Epithelial cell of proximal tubule (primary cell): ENCODE data around the gene CCNT1. TPM values are rescaled to one million over a fixed set of nuclear protein-coding genes. Genes with fewer than 3 reads are reported as not detected.
"Not testable (repeated sequence)": the region's sequence is repeated elsewhere in the genome, so short reads cannot be mapped to it uniquely, and the experiment has no call there.

ENCODE experiments used
- DNase-seq: peaks from one replicate; pipeline ENCODE4 v3.0.0-alpha.2; 2011; ENCODE audit warnings: low read depth
- H3K4me3 ChIP-seq: 2 replicates; pipeline ENCODE4 v1.5.1; 2011; ENCODE audit warnings: low read depth, mild to moderate bottlenecking, low read length
- total RNA-seq: library from RNA; depleted of rRNA; stranded (reverse); fragments of >200 nt; gene quantifications from 2 replicates; pipeline ENCODE4 v1.2.3, GENCODE V29; 2015
- TF ChIP-seq, protein P1 (sequence below): conservative IDR thresholded peaks from 2 replicates; pipeline ENCODE4 v1.5.1; 2012; ENCODE audit warnings: low read depth, mild to moderate bottlenecking, low read length

CCNT1 gene
- total RNA-seq, 1 donor from 2014 or later, result 15.9 TPM

DNA sequence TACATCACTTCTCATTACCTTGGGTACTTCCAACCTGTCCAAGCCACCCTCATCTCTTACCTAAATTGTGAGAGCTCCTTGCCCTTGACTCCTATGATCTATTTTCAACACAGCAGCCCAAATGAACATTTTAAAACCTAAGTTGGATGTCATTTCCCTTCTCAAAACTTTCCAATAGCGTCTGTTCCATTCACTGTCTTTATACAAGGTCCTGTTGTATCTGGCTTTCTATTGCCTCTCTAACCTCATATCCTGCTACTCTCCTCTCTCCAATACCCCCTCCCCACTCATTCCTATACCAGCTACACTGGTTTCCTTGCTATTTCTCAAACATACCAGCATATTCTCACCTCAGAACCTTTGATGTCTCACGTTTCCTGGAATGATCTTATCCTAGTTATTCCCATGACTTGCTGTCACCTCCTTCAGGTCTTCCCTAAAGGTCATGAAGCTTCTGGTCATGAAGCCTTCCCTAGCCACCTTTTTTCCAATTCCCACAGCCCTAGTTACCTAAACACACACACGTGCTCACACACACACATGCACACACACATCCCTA lies 30.4 kb downstream of the CCNT1 start:
- no peak overlapping the region for H3K4me3 ChIP-seq
- TF ChIP-seq, protein P1, sequence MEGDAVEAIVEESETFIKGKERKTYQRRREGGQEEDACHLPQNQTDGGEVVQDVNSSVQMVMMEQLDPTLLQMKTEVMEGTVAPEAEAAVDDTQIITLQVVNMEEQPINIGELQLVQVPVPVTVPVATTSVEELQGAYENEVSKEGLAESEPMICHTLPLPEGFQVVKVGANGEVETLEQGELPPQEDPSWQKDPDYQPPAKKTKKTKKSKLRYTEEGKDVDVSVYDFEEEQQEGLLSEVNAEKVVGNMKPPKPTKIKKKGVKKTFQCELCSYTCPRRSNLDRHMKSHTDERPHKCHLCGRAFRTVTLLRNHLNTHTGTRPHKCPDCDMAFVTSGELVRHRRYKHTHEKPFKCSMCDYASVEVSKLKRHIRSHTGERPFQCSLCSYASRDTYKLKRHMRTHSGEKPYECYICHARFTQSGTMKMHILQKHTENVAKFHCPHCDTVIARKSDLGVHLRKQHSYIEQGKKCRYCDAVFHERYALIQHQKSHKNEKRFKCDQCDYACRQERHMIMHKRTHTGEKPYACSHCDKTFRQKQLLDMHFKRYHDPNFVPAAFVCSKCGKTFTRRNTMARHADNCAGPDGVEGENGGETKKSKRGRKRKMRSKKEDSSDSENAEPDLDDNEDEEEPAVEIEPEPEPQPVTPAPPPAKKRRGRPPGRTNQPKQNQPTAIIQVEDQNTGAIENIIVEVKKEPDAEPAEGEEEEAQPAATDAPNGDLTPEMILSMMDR, result no peak
- no peak for DNase-seq

DNA sequence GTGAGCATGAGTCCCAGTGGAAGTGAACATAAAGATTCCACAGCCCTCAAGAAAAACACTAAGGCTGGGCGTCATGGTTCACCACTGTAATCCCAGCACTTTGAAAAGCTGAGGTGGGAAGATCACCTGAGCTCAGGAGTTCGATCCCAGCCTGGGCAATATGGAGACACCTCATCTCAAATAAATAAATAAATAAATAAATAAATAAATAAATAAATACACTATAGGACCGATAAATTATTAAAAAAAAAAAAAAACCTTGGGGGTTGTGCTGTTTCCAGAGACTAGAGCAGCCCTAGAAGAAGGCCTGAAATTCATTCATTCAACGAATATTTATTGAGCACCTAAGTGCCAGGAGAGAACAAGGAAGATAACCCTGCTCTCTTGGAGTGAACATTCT lies 33.0 kb downstream of the CCNT1 start:
- no peak overlapping the region for H3K4me3 ChIP-seq
- TF ChIP-seq, protein P1, result no peak
- no peak for DNase-seq

DNA sequence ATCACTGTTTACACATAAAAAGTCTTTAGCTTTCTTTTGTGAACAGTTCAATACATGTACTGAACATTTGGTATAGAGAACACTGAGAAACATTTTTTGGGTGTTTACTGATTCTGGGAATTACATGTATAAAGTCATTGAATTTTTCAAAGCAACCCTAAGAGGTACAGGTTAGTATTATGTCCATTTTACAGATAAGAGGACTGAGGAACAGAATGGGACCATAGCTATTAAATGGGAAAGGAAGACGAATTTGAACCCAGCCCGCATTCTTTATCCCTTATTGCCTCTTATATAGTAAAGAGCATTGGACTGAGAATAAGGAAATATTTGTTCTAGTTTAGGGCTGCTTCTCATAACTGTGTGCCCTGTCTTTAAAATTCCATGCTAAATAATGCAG lies 33.6 kb downstream of the CCNT1 start:
- H3K4me3 ChIP-seq, result peak overlapping the region; percentile 80
- TF ChIP-seq, protein P1, result no peak
- DNase-seq, result no peak

DNA sequence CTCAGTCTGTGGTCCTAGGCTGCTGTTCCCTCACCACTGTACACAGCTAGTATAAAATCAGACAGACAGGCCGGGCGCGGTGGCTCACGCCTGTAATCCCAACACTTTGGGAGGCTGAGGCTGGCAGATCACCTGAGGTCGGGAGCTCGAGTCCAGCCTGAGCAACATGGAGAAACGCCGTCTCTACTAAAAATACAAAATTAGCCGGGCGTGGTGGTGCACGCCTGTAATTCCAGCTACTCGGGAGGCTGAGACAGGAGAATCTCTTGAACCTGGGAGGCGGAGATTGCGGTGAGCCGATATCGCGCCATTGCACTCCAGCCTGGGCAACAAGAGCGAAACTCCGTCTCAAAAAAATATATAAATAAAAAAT lies 34.0 kb downstream of the CCNT1 start:
- peak overlapping the region; percentile 80 for H3K4me3 ChIP-seq
- DNase-seq, result not testable (repeated sequence)

DNA sequence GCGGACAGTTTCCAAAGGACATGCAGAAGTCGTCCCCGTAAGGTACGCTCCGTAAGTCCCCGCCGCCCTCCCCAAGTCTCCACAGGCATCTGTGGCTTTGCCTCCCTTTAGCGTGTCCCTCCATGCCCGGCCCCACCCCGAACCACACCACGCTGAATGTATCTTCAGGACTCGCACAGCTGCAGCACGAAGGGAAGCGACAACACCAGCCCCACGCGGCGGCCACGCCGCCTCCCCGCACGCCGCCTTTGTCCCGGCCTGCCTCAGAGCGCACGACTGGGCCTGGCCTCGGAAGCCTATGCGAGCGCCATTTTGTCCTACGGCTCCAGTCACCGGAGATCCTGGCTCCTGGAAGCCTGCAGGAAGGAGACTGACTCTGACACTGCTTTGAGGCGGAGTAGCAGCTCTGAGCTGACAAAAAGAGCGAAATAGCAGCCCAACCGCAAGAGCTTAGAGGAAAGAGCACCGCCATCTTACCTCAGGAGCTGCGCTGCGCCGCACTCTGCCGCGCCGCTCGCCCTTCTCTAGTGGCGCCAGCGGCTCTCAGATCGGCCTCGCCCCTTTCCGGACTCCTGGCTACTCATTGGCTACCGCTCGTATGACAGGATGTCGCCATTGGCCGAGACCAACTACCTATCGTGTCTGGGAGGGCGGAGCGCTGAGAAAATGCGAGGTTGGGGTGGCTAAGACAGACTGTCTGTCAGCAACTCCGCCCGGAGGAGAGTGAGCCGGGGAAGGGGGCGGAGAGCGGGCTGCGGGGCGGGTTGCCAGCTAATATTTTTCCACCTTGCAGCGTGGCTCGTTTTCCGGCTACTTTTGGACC lies 34.6 kb downstream of the CCNT1 start, which contains the start of gene KANSL2:
Gene KANSL2, minus strand, starts transcription at position 529 of the 823 bp plus-strand sequence. CDS start 606 bp downstream, outside the sequence.
- peak within 1 kb of the TSS; percentile 80 for H3K4me3 ChIP-seq
- TF ChIP-seq, protein P1, result no peak
- DNase-seq, result peak; percentile 91

DNA sequence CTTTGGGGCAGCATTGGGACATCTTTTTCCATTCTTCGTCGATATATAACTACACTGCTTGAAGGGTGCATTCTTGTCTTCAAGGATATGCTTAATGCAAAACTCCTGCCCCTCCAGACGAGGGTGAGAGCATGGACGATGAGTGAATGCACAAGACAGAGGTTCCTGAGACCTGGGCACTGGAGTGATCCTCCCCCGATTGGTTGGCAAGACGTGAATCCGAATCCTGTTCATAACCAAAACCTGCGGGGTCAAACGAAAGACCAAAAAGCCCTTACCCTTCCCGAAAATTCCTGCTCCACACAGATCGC lies 35.2 kb downstream of the CCNT1 start:
- DNase-seq, result no peak
- TF ChIP-seq, protein P1, result no peak

DNA sequence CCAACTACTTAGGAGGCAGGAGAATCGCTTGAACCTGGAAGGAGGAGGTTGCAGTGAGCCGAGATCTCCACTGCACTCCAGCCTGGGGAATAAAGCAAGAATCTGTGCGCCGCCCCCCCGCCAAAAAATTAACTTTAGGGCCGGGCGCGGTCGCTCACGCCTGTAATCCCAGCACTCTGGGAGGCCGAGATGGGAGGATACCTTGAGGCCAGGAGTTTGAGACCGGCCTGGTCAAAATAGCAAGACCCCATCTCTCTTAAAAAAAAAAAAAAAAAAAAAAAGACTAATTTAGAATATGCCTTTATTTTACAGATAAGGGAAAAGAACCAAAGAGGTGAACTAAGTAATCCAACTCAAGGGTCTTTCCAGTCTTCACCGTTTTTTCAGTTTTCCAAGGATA lies 35.6 kb downstream of the CCNT1 start:
- H3K4me3 ChIP-seq, result peak overlapping the region; percentile 80
- DNase-seq, result no peak
- TF ChIP-seq, protein P1, result no peak

More for the DNA sequence above, 35.2 kb downstream of the CCNT1 start:
- peak overlapping the region; percentile 80 for H3K4me3 ChIP-seq
